HG02973 (cell line): ENCODE results near the gene FGF7.
"Not testable (repeated sequence)": the region's sequence is repeated elsewhere in the genome, so short reads cannot be mapped to it uniquely, and the experiment has no call there.

ENCODE experiments used
- ATAC-seq: cut with Tn5 transposase; IDR thresholded peaks from one replicate; pipeline ENCODE4 v1.9.1; 2021; ENCODE audit warnings: moderate library complexity; ENCODE audit not compliant: unreplicated experiment

FGF7 gene

DNA sequence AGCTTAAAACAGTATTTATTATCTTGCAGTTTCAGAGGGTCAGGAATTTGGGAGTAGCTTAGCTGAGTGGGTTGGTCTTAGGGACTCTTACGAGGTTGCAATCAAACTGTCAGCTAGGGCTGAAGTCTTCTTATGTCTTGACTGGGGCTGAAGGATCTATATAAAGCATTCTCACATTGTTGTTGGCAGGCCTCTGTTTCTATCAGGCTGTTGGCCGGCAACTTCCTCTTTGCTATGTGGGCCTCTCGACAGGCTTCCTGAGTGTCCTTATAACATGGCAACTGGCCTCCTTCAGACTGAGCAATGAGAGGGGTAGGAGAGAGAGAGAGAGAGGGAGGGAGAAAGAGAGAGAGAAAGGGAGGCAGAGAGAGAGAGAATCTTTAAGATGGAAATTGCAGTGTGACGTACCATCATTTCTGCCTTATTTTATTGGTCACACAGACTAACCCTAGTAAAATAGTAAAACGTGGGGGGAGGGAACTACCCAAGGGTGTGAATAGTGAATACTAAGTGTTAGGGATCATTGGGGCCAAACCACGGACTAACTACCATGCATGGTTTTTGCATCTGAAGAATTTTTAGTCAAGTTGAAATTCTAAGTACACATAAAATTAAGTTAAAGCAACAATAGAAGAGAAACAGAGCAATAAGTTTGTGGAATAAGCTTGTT lies 16.1 kb downstream of the FGF7 start:
- no peak for ATAC-seq

DNA sequence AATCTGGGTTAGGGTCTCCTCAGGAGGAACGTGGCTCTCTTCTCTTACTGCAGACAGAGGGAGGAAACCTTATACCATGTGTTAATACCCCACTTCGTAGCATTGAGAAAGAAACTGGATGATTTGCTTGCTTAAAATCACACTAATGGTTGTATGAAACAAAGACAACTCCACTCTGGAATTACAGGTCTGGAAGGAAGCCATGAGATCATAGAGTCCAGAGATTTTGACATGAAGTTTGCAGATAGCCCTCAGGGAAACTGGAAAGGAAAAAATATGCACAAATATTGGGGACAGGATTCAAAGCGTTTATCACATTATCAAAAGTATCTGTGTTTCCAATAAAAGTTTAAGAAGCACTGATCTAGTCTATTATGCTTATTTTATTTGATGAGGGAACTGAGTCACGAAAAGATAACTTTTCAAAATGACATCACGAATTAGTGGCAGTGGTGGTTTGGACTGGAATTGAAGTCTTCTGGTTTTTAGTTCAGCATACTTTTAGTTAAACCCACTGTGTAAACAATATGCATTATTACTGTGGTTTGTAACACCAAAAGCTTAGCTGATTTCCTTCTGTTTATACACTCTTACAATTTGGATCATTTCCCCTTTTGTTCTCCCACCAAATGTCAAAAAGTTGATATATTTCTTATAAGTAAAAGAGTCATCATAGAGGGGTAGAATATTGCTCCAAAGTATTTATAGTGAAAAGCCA lies 16.8 kb downstream of the FGF7 start:
- no peak for ATAC-seq

DNA sequence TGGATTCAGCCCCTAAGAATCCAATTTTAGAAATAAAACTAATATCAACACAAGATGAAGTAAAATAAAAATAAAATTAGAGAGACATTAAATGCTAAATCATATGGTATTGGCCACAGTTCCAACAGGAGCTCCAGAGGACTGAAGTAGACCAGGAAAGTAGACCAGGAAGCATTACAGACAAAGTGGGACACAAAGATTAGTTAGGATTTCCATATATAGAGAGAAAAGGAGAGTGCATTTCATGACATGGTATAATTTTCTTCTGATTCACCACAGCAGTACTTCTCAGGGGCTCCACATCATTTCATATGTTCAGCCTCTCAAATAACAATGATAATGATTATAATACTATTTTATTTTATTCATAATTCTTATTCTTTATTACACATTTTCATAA lies 18.3 kb downstream of the FGF7 start:
- ATAC-seq: no peak

DNA sequence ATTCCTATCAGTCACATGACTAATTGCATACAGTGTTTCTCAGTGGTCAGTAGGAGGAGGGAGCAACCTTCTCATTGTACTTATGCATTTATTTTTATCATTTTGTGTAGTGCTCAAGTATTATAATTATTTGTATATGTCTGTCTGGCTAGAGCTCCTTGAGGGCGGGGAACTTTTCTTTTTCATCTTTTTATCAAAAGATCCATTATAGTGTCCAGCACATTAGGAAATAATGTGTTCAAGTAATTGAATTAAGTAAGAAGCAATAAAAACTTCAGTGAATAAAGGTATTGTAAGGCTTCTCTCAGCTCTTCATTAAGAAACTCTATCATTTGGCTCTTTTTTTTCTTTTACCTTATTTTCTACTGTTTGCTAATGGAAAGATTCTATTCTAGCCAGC lies 18.8 kb downstream of the FGF7 start:
- ATAC-seq: no peak

DNA sequence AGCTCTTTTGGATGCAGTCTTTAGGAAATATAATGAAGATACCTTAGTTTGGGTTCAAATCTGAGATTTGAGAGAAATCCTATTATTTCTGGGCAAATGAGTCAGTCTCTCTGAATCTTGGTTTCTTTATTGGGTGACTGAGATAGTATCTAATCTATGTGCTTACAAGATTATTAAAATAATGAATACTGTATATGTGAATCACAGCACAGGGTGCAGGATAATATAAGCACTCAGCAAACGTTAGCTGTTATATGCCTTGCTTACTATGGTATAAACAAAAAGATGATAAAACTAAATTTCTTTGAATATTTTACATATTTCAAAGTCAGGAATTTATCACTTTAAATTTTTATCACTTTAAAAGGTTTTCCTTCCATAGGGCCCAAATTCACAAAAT lies 29.6 kb downstream of the FGF7 start:
- ATAC-seq: no peak

DNA sequence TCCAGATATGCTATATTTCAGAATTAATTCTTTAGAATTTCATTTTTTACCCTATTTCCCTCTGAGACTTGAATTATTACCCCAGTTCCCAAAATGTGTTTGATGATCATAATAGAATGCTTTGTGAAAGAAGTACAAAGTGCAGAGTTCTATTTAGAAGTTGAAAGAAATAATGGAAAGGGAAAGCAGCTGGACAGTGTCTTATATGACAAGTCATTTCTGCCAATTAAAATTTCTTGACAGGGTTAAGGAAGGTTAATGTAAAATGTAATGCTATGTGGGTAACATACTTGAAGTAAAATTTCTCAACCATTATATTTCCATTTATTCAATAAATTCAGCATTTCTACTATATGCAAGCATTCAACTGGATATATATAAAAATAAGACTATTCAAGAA lies 33.1 kb downstream of the FGF7 start:
- no peak for ATAC-seq

DNA sequence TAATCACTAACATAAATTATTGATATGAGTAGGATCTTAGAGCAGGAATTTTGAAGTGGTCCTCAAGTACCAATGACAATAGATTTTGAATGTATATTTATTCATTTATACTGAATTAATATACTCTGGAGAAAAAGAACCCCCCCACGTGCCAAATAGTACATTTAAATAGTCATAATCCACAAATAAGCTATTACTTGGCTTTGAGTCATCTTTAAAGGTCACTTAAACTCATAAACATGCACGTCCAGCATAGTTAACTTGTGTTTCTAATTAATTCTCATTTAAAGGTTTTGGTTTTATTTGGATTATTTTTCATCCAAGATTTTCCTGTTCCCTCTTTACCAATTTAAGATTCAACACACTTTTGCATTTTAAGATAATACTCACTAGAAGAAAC lies 35.1 kb downstream of the FGF7 start:
- no peak for ATAC-seq

DNA sequence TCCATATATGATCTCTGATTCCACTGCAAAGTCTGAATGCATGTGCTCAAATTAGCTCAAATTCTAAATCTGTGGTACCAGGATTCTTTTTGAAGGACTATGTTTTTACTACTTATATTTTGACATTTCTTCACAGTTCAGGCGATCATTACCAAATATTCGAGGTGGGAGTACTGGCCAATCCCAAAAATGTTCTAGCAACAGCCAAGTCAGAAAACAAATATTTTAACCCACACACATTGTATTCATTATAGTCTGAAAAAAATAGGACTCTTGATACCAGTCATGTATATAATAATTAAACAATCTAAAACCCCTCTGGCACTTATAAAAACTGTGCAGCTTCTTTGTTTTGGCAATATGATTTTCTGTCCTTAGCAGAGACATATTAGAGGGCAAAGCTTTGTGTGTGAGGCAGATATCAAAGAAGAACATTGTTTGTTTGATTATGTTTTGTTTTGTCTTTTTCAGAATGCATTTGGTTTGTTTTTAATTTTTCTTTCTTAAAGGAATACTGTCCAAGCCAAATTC lies 37.4 kb downstream of the FGF7 start:
- ATAC-seq: no peak

DNA sequence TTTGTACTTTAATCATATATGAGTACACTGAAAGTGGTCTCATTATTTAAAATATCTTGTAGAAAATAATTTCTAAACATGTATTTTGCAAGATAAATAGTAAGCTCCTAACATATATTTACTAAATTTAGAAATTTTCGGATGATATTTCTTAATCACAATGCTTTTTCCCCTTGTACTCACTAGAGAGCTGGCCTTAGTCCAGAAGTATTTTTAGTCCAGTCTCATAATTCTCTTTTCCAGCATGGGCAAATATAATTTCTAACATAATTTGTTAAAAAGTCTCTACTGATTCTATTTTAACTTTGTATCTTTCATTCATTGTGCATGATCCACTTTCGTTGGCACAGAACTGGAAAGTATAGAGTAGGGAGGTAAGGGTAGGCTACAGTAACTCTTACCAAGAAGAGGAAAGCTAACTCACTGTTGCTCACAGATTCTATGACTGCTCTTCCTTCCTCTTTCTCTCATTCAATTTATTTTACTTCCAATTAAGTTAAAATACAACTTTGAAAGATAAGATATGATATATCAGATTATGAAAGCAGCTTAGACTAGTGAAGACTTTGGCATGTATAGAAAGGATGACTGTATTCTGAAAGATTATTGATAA lies 39.3 kb downstream of the FGF7 start:
- no peak for ATAC-seq

DNA sequence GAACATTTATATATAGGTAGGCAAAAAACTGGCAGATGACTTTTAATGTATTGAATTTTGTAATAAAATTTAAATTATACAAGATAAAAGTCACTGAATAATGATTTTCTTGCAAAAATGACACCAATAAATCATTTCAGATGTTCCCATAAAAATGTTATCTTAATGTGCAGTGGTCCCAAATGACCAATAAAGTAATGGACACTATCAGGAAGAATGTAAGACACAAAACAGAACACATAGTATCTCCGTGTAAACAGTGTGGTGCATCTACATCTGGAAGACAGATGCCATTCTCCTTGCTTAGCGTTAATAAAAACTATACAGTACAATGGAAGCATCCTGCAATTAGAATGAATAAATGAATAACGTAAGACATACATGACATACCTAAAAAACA lies 41.5 kb downstream of the FGF7 start:
- no peak for ATAC-seq

DNA sequence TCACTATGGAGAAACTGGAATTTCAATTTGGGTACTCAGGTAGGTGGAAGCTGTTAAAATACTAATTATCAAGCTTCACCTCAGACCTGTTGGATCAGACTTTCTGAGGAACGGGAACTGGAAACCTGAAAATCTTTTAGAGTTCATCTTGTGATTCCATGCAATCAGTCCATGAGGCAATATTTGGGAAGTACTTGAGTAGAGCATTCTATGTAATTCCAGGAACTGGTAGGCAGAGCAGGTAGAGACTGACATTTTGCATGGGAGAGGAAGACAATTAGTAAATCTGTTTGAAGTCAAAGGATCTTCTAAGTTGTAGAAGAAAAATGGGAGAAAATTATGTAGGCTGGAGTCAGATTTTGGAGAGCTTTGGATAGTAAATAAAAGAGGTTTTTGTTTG lies 43.1 kb downstream of the FGF7 start:
- no peak for ATAC-seq

DNA sequence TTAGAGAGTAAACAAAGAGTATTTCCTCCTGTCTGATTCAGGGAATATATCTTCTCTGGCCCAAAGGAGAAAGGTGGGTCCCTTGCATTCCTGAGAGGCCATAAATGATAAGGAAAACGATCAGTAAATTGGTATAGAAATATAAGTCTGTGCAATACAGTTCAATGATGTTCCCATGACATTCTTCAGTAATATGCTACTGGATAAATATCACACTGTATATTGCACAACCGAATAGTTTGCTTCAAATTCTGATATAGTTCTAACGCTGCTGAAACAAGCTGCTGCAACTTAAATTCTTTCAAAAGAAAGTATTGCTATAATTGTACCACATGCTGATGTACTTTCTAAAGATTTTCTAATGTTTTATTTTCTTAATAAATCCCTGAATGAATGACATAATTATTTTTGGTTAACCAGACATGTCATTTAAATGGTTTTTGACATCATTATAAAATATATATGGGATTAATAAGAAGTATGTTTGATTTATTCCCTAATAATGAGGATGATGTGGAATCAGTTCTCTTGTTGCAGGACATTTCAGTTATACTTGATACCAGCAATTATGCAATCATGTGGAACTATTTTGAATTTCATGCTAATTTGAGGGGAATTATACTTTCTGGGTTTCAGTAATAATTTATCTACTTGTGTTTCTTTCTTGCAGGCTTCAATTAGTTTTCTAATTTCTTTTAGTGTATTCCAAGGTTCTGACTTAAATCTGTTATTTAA lies 44.9 kb downstream of the FGF7 start:
- no peak for ATAC-seq

DNA sequence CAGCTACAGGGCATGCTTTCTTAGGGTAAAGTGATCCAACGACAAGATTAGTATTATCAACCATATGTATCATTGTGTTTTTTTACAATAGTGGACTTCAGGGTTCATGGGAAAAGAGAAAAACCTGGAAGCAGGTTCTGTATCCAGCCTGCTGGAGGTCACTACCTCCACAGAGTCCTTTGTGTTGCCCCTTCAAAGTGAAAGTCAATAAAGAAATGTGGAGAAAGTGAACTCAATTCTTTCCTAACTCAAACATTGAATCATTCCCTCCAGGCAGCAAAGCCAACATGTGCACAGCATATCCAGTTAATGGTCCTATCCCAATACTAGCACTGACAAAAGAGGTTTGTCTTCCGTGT lies 45.4 kb downstream of the FGF7 start:
- no peak for ATAC-seq

DNA sequence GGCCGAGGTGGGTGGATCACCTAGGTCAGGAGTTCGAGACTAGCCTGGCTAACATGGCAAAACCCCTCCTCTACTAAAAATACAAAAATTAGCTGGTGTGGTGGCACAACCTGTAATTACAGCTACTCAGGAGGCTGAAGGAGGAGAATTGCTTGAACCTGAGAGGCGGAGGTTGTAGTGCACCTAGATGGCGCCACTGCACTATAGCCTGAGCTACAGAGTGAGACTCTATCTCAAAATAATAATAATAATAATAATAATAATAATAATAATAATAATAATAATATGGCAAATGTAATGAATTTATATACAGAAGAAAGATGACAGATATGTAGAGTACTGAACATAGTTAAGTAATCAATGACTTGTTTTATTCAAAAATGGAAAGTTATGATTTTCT lies 48.2 kb downstream of the FGF7 start:
- ATAC-seq: not testable (repeated sequence)

DNA sequence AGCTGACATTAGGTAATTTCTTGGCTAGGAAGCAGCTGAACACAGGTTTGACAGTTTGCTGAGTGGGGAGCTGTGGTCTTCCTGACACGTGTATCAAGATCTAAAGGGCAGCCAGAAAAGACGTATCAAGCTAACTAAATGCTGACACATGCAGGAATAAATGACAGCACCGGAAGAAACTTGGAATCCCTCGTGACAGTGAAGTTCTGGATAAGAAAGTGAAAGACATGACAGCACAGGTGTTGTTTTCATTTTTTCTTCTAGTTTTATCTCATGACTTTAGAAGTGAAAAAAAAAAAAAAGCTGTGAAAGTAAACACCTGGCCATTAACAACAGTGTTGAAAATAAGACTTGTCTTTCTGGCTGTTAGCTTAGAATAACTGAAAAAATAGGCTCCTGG lies 48.7 kb downstream of the FGF7 start:
- no peak for ATAC-seq

DNA sequence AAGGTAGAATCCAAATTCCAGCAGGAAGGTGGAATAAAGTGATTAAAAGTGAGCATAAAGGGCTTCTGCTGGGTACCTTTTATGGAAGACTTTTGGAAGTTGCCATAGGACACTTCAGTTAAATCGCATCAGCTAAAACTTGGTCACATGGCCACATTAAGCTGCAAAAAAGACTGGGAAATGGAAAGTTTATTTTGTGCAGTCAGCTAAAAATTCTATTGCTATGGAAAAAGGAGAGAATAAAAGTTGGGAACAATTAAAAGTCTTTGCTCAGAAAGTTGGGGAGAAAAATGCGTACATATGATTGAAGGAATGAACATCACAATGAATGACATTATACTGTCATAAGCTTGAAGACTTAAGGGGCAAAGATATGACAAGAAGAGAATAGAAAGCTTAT lies 49.3 kb downstream of the FGF7 start:
- no peak for ATAC-seq

DNA sequence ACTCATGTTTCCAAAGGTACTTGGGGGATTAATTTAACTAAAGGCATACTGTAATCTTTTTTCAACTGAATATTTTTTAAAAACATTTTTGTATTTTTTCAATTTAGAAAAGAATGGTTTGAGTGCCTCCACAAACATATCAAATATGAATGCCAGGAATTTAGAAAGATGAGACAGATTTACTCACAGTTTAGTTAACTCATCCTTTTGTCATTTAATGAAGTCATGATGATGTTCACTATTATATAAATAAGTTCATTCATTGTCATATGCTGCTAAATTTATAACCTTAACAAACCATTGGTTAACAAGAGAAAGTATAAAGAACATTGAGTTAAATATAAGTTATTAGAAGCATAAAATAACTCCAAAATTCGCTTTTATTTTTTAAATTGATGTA lies 50.0 kb downstream of the FGF7 start:
- ATAC-seq: no peak

DNA sequence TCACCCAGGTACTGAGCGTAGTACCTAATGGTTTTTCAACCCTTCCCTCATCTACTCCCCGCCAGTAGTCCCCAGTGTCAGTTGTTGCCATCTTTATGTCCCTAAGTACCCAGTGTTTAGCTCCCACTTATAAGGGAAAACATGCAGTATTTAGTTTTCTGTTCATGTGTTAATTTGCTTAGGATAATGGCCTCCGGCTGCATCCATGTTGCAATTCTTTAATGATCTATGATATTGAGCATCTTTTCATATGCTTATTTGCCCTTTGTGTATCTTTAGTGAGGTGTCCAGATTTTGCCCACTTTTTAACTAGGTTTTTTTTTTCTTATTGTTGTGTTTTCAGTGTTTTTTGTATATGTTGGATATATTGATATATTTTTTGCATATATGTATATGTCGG lies 55.0 kb downstream of the FGF7 start:
- ATAC-seq: not testable (repeated sequence)

DNA sequence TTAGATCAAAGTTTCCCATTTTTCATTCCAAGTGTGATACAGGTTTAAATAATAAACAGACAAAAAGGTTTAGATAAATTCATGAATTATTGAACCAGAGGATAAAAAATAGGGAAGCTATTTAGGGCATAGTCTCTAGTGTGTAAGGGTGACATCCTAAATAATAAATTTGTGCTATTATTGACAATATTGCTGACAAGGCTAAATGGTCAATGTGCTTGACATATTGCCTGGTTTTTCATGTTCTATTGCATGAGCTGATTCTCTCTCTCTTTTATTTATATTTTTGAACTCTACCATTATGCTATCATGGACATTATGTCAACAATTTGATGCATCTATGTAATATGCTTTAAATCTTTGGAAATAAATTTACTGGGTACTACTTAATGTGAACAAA lies 55.9 kb downstream of the FGF7 start:
- not testable (repeated sequence) for ATAC-seq

DNA sequence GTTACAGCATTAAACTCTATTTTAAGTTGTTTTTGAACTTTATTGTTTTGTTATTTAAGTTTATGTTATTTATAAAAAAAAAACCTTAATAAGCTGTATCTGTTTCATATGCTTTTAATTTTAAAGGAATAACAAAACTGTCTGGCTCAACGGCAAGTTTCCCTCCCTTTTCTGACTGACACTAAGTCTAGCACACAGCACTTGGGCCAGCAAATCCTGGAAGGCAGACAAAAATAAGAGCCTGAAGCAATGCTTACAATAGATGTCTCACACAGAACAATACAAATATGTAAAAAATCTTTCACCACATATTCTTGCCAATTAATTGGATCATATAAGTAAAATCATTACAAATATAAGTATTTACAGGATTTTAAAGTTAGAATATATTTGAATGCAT lies 62.4 kb downstream of the FGF7 start:
- ATAC-seq: not testable (repeated sequence)

DNA sequence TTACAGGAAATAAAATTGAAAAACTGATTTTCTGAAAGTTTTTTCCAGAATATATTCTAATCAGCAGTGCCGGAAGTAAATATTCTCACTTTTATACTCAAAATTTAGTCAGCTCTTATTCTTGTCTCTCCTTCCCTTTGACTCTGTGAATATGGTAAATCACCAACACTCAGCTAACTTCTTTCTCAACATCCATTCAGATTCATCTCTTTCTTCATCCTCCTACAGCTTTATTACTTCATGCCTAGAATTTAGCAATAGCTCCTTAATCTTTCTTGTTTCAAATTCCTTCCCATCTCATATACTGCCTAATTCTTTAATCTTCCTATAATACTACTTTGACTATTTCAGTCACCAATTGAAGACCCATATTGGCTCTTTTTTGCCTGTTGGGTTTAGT lies 67.9 kb downstream of the FGF7 start:
- no peak for ATAC-seq

DNA sequence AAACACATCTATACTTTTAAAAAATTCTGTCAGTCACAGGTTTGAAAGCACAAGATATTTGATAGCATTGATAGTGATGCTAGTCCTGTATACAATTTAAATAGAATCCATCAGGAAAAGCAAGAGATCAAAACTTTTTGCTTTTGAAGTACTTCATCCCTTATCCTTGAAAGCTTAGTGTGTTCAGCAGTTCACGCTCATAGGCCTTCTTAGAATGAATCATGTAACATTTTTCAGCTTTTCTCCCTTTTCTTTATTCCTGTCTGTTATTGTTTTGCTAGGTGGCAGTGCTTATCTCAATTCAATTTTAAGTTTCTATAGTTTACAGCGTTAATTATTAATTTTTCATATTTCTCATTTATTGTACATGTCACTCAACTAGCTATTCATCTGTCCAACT lies 69.1 kb downstream of the FGF7 start:
- ATAC-seq: no peak
